Fibroblast of skin of scalp (primary cell): ENCODE measurements around the gene PHF5A. TPM values are rescaled to one million over a fixed set of nuclear protein-coding genes. Genes with fewer than 3 reads are reported as not detected.

Source experiments
- DNase-seq: peaks from one replicate; pipeline ENCODE4 v3.0.0-alpha.2; 2013
- polyA plus RNA-seq, 2 experiments: library from polyadenylated mRNA; unstranded; fragments of 120-200 nt; gene quantifications; one replicate each; pipeline ENCODE4 v1.2.1, GENCODE V29; 2013; ENCODE audit not compliant: insufficient read length in 2 of 2

PHF5A gene, protein sequence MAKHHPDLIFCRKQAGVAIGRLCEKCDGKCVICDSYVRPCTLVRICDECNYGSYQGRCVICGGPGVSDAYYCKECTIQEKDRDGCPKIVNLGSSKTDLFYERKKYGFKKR
- polyA plus RNA-seq (2013, experiment 1 of 2; ENCODE audit: insufficient read length): 36.8 TPM
- 33.6 TPM for polyA plus RNA-seq (2013, experiment 2 of 2; ENCODE audit: insufficient read length)

DNA sequence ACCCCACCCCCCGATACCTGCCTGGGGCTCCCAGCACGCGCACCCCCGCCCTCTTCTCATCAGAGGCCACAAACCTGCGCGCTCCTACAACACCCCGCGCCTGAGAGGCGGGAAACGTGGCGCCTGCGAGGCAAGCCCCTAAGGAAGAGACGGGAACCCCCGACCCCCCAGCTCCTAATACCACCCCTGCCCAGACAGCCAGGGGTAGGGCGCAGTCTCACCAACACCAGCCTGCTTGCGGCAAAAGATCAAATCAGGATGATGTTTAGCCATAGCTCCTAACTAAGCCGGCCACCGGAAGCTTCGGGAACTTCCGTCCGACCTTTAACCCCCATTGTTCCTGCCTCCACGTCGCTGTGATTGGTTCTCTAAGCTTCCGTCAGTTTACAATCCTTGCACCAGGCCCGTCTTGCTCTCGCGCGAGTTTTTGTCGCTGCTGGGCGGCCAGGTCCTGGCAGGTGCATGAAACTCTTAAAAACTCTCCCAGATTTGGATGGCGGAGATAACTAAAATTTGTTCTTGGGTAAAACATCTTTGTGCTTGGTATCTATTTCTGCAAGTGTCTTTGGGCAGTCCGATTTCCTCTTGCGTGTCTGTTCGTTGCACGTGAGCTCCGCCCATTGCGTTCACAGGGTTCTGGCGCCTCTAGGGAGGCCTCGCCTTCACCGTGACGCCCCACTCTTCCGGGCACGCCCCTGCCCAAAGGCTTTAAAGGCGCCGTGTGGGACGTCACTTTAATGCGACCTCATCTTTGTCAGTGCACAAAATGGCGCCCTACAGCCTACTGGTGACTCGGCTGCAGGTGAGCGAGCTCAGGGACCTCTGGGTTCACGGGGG, at the start of gene PHF5A, which contains the start of gene ACO2:
PHF5A (minus strand) TSS at position 312 of the 837 bp plus-strand sequence; CDS start at position 273, 39 bp downstream.
ACO2 (plus strand) TSS at position 737 of the 837 bp plus-strand sequence; CDS start at position 767, 30 bp downstream.
- DNase-seq: peak; percentile 98

DNA sequence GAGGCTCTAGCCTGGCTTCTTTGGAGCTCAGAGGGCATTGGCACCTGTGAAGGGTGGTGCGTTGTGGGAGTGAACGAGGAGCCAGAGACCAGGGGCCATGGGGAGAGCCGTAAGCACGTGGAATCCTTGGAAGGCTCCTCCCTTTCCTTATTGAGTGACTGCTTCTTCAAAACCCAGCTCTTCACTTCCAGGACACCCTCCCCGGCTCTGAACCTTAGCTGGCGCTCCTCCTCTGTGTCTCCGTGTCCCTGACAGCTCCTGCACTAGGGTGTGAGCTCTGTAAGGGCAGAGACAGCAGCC, 49.5 kb upstream of the PHF5A start:
- no peak for DNase-seq

DNA sequence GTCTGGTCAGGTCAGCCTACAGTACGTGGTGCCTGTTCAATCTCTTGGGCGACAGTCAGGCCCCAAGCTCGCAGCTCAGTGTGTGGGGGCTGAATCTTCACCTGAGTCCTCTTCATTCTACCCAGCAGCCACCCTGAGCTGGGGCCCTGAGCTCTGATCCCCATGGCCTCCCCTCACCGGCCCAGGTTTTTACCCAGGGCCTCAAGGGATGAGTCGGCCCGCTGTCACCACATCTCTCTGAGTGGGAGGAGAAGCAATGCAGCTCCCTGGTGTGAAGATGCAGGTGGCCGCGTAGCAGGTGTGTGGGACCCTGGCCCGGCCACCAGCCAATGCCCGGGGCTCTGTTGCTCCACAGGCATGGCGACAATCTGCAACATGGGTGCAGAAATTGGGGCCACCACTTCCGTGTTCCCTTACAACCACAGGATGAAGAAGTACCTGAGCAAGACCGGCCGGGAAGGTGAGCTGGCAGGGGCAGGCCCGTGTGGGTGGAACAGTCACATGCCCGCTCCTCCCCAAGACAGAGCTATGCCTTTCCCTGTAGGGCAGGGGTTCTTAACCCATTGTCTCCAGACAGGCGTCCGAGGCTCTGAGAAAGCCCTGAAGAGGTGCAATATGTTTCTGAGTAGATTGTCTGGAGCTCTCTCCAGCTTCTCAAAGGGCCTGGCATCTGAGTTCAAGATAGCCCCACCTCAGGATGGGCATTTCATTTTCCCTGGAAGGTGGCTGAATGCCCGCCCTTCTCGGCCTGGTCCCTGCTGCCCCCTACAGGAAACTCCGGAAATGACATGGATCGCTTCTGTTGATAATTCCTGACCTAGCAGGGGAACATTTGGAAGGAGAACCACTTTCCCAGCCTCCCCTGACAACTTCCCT, 48.9 kb upstream of the PHF5A start:
- peak; percentile 63 for DNase-seq

DNA sequence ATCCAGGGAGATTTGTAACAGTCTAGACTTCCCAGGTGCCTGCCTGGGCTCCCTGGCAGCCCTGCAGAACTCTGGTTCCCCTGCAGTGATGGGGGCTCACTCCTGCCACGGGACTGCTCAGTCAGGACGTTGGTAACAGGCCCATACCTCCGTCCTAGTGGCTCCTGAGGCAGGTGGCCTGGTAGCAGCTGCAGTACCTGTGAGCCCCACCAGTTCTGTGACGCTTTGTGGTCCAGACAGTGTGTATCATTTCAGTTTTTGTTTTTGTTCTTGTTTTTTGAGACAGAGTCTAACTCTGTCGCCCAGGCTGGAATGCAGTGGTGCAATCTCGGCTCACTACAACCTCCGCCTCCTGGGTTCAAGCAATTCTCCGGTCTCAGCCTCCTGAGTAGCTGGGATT, 48.0 kb upstream of the PHF5A start:
- no peak for DNase-seq

DNA sequence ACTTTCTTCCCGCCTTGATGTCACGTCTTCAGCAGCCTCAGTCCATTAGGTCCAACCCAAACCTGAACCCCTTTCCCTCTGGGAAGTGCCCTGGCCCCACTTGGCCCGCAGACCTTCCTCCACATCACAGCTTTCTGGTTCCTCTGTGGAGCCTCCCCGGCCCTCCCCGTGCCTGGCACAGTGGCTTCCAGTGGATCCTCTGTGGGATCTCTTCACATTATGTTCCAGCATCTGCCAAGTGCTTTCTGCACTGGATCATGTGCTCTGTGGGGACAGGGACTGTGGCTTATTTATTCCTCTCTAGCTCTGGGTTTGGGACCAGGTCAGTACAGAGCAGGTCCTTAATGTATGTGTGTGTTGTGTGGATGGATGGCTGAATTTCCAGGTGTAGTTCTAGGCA, 44.9 kb upstream of the PHF5A start:
- no peak for DNase-seq

DNA sequence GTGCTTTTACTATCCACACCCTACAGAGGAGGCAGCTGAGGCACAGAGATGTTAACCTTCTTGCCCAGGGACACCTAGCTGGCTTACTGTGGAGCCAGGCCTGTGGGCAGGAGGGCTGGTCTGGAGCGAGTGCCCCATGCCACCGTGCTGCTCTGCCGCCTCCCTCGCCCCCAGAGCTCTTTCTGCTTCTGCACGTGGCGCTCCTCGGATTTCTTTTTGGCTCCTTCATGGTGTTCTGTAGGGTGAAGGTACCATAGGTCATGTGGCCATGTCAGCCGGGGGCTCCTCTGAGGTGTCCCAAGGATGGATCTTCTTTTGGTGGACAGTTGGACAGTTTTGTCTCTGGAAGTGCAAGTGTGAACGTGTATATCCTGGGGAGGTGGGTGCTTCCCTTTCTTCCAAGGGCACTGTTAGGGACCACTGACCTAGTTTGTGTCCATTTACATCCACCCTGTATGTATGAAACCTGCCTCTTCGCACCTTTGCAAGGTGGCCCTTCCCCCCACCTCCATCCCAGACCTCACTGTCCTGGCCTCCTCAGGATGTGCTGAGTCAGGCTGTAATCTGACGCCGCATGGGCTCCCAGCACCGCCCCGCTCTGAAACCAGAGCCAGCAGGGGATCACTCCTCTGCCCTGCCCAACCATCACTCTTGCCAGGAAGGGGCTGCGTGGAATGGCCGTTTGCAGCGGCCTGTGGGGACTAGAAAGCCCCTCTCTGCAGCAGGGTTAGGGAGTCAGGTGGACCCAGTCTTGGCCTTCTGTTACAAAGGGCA, 44.1 kb upstream of the PHF5A start:
- DNase-seq: peak; percentile 76

DNA sequence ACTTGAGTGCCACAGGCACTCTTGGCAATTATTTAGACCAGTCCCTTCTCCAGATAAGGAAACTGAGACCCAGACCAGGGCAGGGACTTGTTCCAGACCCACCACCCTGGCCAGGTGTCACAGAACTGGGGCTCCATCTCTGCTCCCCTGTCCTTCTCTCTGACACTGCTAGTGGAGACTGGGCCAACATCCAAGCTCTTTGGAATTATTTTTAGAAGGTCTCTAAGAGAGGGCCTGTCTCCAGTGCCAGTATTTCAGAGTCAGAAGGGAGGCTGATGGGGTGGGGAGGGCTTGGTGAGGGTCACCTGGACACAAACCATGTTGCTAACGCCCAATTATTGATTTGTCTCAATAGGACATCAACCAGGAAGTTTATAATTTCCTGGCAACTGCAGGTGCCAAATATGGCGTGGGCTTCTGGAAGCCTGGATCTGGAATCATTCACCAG, 43.1 kb upstream of the PHF5A start:
- DNase-seq: no peak

DNA sequence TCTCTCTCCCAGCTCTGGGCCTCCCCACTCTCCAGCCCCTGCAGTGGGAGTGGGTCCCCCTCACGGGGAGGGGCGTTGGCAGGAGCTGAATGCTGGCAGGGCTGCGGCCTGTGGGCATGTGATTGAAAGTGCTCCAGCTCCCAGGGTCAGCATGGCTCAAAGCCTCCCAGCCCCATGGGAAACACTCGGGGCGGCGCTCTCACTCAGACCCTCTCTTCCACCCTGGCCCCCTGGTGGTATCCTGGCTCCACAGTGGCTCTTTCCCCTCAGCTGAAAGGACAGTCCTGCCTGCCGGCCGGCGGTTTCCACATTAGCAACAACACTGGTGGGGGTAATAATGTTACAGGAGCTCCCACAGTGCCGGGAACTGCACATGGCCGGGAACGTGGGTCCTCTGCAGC, 40.3 kb upstream of the PHF5A start:
- DNase-seq: no peak

DNA sequence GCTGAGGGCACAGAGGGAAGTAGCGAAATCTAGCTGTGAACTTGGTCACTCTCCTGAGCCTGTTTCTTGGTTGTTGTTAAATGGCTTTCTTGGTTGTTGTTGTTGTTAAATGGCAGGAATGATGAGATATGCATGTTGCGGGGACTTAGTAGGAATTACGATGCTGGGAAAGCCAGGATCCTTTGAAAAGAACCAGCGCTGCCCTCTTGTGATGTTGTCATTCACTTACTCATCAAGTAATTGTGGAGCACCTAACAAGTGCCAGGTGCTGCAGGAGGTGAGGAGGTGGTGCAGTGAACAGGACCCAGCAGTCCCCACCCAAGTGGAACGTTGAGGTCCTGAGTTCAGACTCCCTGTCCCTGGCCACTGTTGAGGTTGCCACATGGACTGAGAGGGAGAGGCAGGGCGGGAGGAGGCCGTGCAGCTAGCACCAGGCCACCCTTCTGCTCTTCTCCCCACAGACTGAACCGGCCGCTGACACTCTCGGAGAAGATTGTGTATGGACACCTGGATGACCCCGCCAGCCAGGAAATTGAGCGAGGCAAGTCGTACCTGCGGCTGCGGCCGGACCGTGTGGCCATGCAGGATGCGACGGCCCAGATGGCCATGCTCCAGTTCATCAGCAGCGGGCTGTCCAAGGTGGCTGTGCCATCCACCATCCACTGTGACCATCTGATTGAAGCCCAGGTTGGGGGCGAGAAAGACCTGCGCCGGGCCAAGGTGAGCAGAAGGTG, 39.0 kb upstream of the PHF5A start:
- DNase-seq: no peak

DNA sequence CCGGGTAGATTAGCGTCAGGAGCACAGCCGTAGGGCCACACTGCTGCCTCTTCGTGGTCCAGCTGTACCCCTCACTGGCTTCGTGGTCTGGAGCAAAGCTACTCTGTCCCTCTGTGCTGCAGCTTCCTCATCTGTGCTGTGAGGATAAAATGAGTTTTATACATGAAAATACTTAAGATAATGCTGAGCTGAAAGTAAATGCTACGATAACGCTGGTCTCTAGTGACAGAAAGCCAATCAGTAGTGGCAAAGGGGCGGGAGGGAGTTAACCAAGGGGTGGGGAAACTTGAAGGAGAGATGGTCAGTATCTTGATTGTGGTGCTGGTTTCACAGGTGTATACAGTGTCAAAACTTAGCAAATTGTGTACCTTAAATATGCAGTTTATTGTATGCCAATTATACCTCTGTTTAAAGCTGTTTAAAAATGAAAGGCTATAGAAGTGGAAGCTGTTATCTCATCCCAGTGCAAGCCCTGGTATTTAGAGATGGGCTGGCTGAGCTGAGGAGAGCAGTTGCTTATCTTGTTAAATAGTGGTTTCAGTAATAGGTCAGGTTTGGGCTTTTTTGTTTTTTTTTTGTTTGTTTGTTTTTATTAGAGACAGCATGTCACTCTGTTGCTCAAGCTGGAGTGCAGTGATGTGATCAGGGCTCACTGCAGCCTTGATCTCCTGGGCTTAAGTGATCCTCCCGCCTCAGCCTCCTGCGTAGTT, 37.2 kb upstream of the PHF5A start:
- no peak for DNase-seq

DNA sequence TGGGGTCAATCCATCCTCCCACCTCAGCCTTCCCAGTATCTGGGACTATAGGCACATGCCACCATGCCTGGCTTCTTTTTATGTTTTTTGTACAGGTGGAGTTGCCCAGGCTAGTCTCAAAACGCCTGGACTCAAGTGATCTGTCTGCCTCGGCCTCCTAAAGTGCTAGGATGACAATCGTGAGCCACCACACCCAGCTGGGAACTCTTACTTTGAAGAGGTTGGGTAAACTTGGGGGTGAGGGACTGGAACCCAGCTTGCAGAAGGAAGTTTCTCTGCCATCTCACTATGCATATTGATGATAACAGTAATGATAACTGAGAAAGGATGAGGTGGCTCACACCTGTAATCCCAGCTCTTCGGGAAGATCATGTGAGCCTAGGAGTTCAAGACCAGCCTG, 36.3 kb upstream of the PHF5A start:
- no peak for DNase-seq

DNA sequence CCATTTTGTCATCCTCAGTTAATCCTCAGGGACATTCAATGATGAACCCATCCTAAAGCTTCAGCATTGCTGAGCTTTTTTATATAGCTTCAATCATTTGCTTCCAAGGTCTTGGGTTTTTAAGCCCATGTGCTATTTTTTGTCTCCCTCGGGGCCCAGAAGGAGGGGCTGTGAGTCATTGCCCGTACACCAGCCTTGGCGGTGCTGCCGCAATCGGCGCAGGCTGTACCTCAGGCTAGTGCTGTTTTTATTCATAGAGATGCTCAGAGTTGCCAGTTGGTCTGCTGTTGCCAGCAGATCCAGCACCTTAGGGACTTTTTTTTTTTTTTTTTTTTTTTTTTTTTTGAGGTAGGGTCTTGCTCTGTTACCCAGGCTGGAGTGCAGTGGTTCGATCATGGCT, 35.9 kb upstream of the PHF5A start:
- peak; percentile 46 for DNase-seq

DNA sequence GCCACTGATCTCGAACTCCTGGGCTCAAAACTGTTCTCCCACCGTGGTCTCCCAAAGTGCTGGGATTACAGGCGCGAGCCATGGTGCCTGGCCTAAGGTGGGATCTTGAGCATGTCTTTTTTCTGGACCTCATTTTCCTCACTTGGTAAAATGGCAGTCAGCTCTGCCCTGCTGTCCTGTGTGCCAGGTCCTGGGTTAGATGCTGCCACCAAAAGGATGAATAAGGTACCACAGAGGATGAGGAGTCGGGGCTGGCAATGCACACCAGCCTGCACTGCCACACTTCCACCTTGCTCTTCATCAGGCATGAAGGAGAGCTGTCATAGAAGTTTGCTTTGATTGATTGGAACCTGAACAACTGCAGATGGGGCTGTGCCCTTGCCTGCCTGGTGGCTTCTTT, 32.7 kb upstream of the PHF5A start:
- DNase-seq: peak; percentile 43

DNA sequence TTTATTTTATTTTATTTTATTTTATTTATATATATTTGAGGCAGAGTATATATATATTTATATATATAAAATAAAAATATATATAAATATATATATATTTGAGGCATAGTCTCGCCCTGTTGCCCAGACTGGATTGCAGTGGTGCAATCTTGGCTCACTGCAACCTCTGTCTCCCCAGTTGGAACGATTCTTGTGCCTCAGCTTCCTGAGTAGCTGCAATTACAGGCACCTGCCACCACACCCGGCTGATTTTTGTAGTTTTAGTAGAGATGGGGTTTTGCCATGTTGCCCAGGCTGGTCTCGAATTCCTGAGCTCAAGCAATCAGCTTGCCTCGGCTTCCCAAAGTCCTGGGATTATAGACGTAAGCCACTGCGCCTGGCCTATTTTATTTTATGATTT, 31.8 kb upstream of the PHF5A start:
- no peak for DNase-seq

DNA sequence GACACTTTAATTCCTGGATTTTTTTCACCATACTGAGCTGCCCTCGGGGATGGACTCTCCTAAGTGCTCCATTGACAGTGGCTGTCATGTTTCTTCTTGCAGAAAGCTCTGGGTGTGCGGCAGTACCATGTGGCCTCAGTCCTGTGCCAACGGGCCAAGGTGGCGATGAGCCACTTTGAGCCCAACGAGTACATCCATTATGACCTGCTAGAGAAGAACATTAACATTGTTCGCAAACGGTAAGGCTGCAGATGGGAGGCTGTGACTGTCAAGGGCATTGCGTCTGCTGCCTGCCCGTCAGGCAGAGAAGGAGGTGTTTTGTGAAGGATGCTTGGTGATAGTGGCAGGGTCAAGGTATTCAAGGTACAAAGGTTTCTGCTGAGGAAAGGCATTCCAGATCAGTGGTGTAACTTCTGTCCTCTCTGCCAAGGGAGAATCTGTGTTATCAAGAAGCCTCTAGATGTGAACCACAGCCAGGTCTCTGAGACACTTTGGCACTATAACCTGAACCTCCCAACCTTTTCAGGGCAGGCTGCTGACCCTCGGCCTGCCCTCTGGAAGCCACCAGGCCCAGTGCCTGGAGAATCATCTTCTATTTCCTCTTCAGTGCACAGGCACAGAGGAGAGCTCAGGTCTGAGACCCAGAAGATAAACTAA, 31.3 kb upstream of the PHF5A start:
- DNase-seq: no peak

DNA sequence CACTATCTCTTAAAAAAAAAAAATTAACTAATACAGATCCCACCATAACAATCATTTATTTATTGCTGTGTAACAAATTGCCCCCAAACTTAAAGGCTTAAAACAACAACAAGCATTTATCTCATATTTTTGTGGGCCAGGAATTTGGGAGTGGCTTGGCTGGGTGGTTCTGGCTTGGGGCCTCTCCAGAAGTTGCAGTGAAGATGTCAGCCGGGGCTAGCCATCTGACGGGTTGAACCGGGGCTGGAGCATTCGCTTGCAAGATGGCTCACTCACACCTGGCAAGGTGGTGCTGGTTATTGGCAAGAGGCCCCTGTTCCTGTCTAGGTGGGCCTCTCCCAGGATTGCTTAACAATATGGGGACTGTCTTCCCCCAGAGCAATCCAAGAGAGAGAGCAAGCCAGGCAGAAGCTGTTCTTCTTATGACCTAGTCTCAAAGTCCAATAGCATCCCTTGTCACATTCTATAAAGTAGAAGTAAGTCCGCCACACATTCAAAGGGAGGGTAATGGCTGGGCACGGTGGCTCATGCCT, 29.9 kb upstream of the PHF5A start:
- DNase-seq: no peak

DNA sequence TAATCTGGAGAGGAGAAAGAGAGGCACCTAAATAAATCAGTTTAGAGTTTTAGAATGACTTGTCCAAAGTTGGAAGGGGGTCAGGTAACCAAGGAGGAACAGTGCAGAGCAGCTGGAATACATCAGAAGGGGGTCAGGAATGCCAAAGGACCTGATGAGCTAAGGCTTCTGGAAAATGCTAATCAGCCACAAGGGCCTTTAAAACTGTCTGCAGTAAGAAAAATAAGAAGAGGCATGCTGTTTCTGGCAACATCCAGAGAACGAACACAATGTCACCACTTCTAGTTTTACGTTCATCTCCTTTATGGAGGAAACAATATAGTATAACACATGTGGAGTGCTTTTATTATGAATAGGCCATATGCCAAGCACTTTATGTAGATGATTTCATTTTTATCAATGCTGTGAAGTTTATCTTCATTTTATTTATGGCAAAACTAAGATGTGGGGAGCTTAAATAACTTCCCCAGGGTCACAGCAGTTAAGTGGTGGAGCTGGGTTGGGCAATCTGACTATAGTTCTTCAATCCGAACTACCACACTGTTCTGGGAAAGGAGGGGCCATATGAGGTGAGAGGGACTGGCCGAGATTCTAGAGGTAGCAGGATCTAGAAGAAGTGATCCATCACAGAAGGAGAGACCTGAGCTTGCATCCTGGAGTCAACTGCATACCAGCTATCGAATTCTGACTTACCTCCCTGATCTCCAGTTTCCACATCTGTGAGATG, 23.0 kb upstream of the PHF5A start:
- DNase-seq: peak; percentile 42

DNA sequence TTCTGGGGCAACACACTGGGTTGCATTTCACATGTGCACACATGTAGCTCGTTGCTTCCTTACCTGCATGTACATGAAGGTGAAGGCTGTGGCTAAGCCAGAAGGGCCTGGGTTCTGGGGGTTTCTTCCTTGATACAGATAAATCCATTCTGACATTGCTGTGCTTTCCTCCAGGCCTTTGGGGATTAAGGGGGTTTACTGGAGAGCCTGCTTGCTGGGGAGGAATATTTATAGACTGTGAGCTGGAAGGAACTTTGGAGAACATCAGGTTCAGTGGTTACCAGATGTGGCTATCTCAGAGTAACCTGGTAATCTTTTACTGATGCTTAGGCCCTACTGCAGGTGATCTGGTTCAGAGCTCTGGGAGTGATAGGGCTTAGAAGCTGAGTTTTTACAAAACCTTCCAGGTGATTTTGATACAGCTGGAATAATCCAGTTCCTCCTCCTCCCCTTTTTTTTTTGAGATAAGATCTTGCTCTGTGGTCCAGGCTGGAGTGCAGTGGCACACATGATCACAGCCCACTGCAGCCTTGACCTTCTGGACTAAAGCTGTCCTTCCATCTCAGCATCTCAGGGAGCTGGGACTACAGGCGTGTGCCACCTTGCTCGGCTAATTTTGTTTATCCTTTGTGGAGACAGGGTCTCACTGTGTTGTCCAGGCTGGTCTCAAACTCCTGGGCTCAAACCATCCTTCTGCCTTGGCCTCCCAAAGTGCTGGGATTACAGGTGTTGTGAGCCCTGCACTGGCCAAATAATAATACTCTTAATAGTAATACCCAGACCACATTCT, 20.3 kb upstream of the PHF5A start:
- DNase-seq: no peak

DNA sequence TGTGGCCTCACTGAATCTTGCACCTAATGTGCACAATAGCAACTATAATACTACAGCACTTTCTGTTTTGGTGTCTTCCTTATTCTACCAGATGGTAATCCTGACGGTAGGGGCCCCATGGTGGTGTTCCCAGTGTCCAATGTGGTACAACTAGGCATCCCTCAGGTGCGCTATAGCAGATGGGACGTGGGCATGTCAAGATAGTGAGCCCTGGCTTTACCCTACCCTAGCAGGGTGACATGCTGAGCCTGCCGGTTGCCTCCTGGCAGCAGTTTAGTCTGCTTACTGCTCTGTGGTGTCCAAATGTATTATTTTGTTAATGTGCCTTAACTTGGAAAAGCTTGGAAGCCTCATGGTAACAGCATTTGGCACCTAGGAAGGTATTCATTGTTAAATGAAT, 19.6 kb upstream of the PHF5A start:
- DNase-seq: no peak
